Ectodermal cell (in vitro differentiated cells): ENCODE data around the gene EPHA4.
A peak's percentile ranks its signal among the peaks of the same experiment; 100 is the strongest.

Experiments
- H3K27ac ChIP-seq: 2 replicates; pipeline ENCODE4 v1.7.0; 2013; ENCODE audit warnings: mild to moderate bottlenecking, low read depth, low read length; ENCODE audit not compliant: insufficient read depth, poor library complexity, severe bottlenecking
- H3K27me3 ChIP-seq: 2 replicates; pipeline ENCODE4 v1.7.0; 2013; ENCODE audit warnings: mild to moderate bottlenecking, low read length; ENCODE audit not compliant: insufficient read depth, control insufficient read depth, poor library complexity, severe bottlenecking
- H3K36me3 ChIP-seq: one replicate; pipeline ENCODE4 v1.7.0; 2013; ENCODE audit warnings: low read length; ENCODE audit not compliant: control insufficient read depth, insufficient read depth
- H3K4me1 ChIP-seq: one replicate; pipeline ENCODE4 v1.7.0; 2013; ENCODE audit warnings: low read length; ENCODE audit not compliant: control insufficient read depth, insufficient read depth
- H3K4me3 ChIP-seq: 2 replicates; pipeline ENCODE4 v1.7.0; 2013; ENCODE audit warnings: low read depth, low read length, control low read depth; ENCODE audit not compliant: insufficient read depth
- H3K9me3 ChIP-seq: 2 replicates; pipeline ENCODE4 v1.7.0; 2013; ENCODE audit warnings: mild to moderate bottlenecking, low read length, moderate library complexity; ENCODE audit not compliant: control insufficient read depth
- WGBS, 2 experiments: methylation state at CpG; one replicate each; pipeline ENCODE4 v1.1.7; 2013; ENCODE audit warnings: missing lambda C conversion rate in 2 of 2; 5-methylcytosine and 5-hydroxymethylcytosine counted together

Gene EPHA4

GRCh38 chr2:221567231-221567760 is 4.8 kb downstream of the EPHA4 start:
- Histone ChIP-seq H3K9me3 (no peaks in the 10 kb centered on the region), H3K4me1 (peaks cover 48% of the 10 kb centered on the region), H3K36me3 (peaks cover 21% of the 10 kb centered on the region), H3K27me3 (no peaks in the 10 kb centered on the region), H3K27ac (no peak overlapping the region), H3K4me3 (peak overlapping the region; percentile 25)
- 63 to 68% methylated on average over 3 of the region's 3 CpGs for WGBS, 2 experiments

- H3K4me3 ChIP-seq = no peak overlapping the region
- 93 to 94% methylated on average over 14 of the region's 14 CpGs for WGBS, 2 experiments
- H3K9me3 ChIP-seq = no peaks in the 10 kb centered on the region
- H3K27me3 ChIP-seq = no peaks in the 10 kb centered on the region
- H3K36me3 ChIP-seq = peaks cover 25% of the 10 kb centered on the region
- H3K4me1 ChIP-seq = peaks cover 54% of the 10 kb centered on the region
- H3K27ac ChIP-seq = no peak overlapping the region
These were observed 8.7 kb downstream of the EPHA4 start for GRCh38 chr2:221563270-221563985.

- no peaks in the 10 kb centered on the region for H3K9me3 ChIP-seq
- H3K27ac ChIP-seq = no peak overlapping the region
- WGBS, 2 experiments = 82 to 100% methylated on average over 1 of the region's 1 CpG
- no peak overlapping the region for H3K4me3 ChIP-seq
- H3K4me1 ChIP-seq = peaks cover 49% of the 10 kb centered on the region
- no peaks in the 10 kb centered on the region for H3K27me3 ChIP-seq
- H3K36me3 ChIP-seq = peaks cover 25% of the 10 kb centered on the region
These were observed 9.9 kb downstream of the EPHA4 start for GRCh38 chr2:221562226-221562625.

GRCh38 chr2:221561770-221562169 is 10.3 kb downstream of the EPHA4 start:
- Histone ChIP-seq H3K36me3 (peaks cover 25% of the 10 kb centered on the region), H3K27me3 (no peaks in the 10 kb centered on the region), H3K4me3 (no peak overlapping the region), H3K27ac (no peak overlapping the region), H3K4me1 (peaks cover 49% of the 10 kb centered on the region), H3K9me3 (no peaks in the 10 kb centered on the region)
- 97 to 99% methylated on average over 4 of the region's 4 CpGs for WGBS, 2 experiments

GRCh38 chr2:221559991-221560390 is 12.1 kb downstream of the EPHA4 start:
- 32 to 59% methylated on average over 2 to 5 of the region's 5 CpGs for WGBS, 2 experiments
- peaks cover 48% of the 10 kb centered on the region for H3K4me1 ChIP-seq
- peak overlapping the region; percentile 23 for H3K27ac ChIP-seq
- no peaks in the 10 kb centered on the region for H3K27me3 ChIP-seq
- H3K36me3 ChIP-seq = peaks cover 25% of the 10 kb centered on the region
- H3K9me3 ChIP-seq = no peaks in the 10 kb centered on the region
- no peak overlapping the region for H3K4me3 ChIP-seq

GRCh38 chr2:221558107-221558506 is 14.0 kb downstream of the EPHA4 start:
- Histone ChIP-seq H3K27me3 (no peaks in the 10 kb centered on the region), H3K4me3 (no peak overlapping the region), H3K4me1 (peaks cover 59% of the 10 kb centered on the region), H3K27ac (no peak overlapping the region), H3K36me3 (peaks cover 9% of the 10 kb centered on the region), H3K9me3 (no peaks in the 10 kb centered on the region)
- WGBS, 2 experiments = 79 to 100% methylated on average over 2 of the region's 3 CpGs

GRCh38 chr2:221555494-221555846 is 16.6 kb downstream of the EPHA4 start:
- no peaks in the 10 kb centered on the region for H3K9me3 ChIP-seq
- H3K27me3 ChIP-seq = no peaks in the 10 kb centered on the region
- peaks cover under 1% of the 10 kb centered on the region for H3K36me3 ChIP-seq
- H3K27ac ChIP-seq = peak overlapping the region; percentile 52
- no peak overlapping the region for H3K4me3 ChIP-seq
- H3K4me1 ChIP-seq = peaks cover 66% of the 10 kb centered on the region
- WGBS, 2 experiments = 26 to 33% methylated on average over 2 of the region's 2 CpGs

GRCh38 chr2:221554769-221555493 is 17.2 kb downstream of the EPHA4 start:
- Histone ChIP-seq H3K36me3 (no peaks in the 10 kb centered on the region), H3K27ac (peak overlapping the region; percentile 52), H3K4me1 (peaks cover 66% of the 10 kb centered on the region), H3K9me3 (no peaks in the 10 kb centered on the region), H3K4me3 (no peak overlapping the region), H3K27me3 (no peaks in the 10 kb centered on the region)
- WGBS, 2 experiments = 8 to 9% methylated on average over 4 of the region's 4 CpGs

- Histone ChIP-seq H3K4me1 (peaks cover 51% of the 10 kb centered on the region), H3K4me3 (no peak overlapping the region), H3K27ac (peak overlapping the region; percentile 81), H3K36me3 (peaks cover 1% of the 10 kb centered on the region), H3K9me3 (no peaks in the 10 kb centered on the region), H3K27me3 (no peaks in the 10 kb centered on the region)
- 29 to 36% methylated on average over 4 of the region's 4 CpGs for WGBS, 2 experiments
These were observed 18.8 kb downstream of the EPHA4 start for GRCh38 chr2:221553333-221553732.

GRCh38 chr2:221552291-221552690 is 19.8 kb downstream of the EPHA4 start:
- Histone ChIP-seq H3K9me3 (no peaks in the 10 kb centered on the region), H3K4me3 (no peak overlapping the region), H3K27ac (peak overlapping the region; percentile 52), H3K4me1 (peaks cover 48% of the 10 kb centered on the region), H3K36me3 (peaks cover 4% of the 10 kb centered on the region), H3K27me3 (no peaks in the 10 kb centered on the region)
- WGBS, 2 experiments = 6 to 13% methylated on average over 4 of the region's 4 CpGs
